HG02759 (cell line): Measurements from ENCODE around the gene HDDC3.

Source experiments
- ATAC-seq: cut with Tn5 transposase; IDR thresholded peaks from one replicate; pipeline ENCODE4 v1.9.1; 2021; ENCODE audit warnings: mild to moderate bottlenecking, moderate library complexity; ENCODE audit not compliant: unreplicated experiment

HDDC3 gene, protein sequence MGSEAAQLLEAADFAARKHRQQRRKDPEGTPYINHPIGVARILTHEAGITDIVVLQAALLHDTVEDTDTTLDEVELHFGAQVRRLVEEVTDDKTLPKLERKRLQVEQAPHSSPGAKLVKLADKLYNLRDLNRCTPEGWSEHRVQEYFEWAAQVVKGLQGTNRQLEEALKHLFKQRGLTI

GRCh38 chr15:90931828-90932659, at the start of gene HDDC3:
Gene HDDC3 (minus strand): TSS chr15:90932549. CDS start chr15:90932540, 9 bp downstream.
- peak; percentile 46 for ATAC-seq

DNA sequence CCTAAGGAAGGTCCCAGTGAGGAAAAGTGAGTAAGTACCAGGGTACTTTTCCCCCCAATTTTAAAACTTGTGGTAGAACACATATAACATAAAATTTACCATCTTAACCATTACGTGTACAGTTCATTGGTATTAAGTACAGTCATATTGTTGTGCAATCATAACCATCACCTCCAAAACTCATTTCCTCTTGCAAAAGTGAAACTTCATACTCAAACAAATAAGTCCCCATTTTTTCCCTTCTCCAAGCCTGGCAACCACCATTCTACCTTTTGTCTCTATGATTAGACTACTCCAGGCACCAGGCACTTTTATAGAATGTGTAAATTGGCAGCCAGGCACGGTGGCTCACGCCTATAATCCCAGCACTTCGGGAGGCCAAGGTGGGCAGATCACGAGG, 49.8 kb upstream of the HDDC3 start:
- peak; percentile 50 for ATAC-seq

GRCh38 chr15:90981681-90982080, 49.3 kb upstream of the HDDC3 start:
- peak; percentile 76 for ATAC-seq

DNA sequence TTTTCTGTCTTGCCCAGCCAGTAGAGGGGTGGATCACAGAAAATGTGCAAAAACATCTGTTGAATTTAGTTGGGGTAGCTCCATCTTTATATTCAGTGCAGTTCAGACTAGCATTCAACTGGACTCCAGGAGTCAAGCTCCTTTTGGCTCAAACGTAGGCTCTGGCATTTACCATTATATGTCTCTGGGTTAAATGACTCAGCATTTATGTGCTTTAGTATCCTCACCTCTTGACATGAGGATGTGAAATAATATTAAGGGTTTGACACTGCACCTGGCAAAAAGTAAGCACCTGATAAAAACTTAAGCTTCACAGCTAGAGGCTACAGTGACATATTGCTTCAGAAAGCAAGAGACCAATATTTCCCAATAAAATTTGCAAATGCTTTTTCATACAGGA, 47.2 kb upstream of the HDDC3 start:
- ATAC-seq = no peak

DNA sequence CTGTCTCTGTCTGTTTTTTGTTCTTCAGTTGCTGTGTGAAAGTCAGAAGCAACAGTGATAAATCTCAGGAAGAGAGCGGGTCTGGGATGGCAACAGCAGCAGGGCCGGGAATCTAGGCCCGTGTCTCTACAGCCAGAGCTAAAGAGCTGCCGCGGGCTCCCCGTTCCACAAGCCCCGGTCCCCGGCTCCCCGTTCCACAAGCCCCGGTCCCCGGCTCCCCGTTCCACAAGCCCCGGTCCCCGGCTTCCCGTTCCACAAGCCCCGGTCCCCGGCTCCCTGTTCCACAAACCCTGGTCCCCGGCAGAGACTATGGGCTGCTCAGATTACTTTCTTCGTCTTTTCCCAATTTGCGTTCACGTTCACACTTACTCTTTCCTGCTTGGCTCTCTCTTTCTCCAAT, 41.9 kb upstream of the HDDC3 start:
- ATAC-seq = no peak

GRCh38 chr15:90972133-90972532, 39.8 kb upstream of the HDDC3 start:
- no peak for ATAC-seq

- no peak for ATAC-seq
Measured at GRCh38 chr15:90970274-90970673, 37.9 kb upstream of the HDDC3 start.

DNA sequence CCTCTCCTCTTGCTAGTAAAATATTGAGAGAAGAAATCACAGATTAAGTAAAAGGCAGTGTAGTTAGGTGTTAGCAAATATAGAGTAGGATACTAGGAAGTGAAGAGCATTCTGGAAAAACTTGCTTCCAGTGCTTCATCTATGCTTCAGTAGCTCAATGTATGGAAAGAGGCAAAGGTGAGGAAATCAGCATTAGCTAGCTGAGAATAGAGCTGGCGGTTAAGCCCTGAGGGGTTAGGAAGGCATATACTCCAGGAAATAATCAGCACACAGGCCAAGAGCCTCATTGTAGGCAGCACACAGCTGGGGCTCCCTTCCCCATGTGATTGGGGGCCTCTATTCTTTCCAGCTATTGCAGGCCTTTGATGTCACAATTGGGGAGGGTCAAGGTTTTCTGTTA, 36.1 kb upstream of the HDDC3 start:
- ATAC-seq = no peak

DNA sequence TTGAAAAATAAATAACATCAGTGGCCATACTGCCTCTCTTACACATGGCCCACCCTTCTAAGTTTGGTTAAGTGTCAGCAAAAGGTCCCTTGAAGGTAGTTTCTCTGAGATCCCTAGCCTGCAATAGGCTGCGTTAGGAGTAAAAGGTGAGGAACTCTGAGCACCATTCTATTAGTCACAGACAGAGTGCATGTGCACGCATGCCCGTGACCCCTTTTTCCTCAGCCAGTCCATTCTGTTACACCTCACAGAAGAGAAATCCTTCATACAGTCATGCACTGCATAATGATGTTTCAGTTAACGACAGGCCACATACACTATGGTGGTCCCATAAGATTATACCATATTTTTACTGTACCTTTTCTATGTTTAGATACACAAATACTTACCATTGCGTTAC, 34.9 kb upstream of the HDDC3 start:
- no peak for ATAC-seq

GRCh38 chr15:90966262-90966661, 33.9 kb upstream of the HDDC3 start:
- no peak for ATAC-seq

DNA sequence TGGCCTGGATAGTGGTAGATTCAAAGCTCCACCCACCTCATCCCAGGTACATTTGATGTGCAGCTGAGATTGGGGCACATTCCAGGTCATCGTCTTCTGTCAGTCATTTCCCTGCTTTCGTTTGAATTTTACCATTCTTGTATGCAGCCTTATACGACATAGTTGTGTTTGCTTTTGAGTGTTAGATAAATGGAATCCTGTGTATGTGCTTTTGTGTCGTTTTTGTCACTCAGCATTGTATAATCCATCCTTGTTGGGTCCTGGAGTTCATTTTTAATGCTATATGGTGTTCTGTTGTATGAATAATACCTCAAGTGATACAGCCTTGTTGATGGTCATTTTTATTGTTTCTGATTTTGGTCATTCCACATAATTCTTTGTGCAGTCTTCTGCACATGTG, 29.7 kb upstream of the HDDC3 start:
- no peak for ATAC-seq

DNA sequence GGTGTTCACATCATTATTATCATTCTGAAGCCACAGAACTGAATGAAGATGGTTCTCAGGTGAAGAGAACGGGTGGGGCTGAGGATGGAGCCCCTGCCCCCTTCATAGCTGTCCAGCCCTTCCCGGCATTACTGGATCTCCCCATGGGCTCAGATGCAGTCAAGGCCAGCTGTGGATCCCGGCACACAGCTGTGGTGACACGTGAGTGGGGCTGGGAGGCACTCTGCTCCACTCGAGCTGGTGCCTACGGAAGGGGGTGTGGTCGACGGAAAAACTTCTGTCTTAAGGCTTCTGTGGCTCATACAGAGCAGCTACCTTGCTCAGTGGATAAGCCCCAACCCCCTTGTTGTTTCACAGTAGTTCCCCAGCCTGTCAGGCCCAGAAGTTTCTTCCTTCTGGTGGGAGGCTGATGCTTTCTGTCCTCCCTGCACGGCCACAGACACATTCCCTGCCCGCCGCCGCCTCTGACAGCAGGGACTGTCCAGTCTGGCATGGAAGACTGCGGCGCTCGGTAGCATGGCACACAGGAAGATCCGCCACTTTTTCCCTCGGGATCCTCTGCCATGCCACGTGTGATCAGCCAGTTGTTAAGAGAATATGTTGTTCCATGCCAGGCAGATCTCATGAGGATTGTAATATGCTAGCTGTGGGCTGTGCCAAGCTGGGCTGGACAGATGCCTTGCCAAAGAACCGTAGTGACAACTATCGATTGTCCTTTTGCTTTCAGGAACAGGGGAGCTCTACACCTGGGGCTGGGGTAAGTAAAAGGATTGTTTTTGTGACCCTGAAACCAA, 28.1 kb upstream of the HDDC3 start:
- no peak for ATAC-seq

- ATAC-seq = no peak
Measured at GRCh38 chr15:90959894-90960293, 27.5 kb upstream of the HDDC3 start.

DNA sequence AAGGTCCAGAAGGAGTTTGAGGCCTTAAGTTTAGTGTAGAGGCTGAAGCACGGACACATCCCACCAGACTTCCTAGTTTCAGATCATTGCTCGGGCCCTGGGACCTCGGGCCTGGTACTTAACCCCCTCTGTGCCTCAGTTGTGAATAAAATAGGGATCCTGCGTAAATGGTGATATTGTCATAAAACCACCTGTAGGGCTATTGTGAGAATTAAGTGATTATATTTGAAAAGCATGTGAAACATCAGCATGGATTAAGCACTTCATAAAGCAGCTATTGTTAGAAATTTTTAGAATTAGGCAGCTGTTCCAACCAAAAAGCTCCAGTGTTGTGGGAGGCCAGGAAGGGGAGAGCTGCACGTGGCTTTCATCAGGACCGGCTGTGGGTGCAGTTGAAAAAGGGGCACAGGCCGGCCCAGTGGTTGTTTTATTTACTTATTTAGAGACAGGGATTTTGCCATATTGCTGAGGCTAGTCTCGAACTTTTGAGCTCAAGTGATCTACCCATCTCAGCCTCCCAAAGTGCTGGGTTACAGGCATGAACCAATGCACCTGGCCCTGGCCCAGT, 26.8 kb upstream of the HDDC3 start:
- ATAC-seq = no peak

- ATAC-seq = no peak
Measured at GRCh38 chr15:90957791-90958190, 25.4 kb upstream of the HDDC3 start.

DNA sequence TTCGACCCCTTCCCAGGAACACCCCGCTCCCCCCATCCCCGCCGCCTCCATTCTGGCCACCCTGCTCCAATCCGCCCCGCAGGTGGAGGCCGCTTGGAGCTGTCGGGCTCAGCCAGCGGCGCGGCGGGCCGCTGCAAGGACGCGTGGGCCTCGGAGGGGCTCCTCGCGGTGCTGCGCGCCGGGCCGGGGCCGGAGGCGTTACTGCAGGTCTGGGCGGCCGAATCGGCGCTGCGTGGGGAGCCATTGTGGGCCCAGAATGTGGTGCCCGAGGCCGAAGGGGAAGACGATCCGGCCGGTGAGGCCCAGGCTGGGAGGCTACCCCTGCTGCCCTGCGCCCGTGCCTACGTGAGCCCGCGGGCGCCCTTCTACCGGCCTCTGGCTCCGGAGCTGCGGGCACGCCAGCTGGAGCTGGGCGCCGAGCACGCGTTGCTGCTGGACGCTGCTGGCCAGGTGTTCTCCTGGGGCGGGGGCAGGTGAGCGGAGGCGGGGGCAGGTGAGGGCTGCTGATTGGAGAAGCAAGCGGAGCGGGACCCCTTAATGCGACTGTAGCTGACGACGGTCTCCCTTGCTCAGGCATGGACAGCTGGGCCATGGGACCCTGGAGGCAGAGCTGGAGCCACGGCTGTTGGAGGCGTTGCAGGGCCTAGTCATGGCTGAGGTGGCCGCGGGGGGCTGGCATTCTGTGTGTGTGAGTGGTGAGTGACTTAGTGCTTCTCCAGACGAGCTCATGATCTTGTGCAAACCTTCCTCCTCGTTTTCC, 24.9 kb upstream of the HDDC3 start:
- ATAC-seq = no peak

DNA sequence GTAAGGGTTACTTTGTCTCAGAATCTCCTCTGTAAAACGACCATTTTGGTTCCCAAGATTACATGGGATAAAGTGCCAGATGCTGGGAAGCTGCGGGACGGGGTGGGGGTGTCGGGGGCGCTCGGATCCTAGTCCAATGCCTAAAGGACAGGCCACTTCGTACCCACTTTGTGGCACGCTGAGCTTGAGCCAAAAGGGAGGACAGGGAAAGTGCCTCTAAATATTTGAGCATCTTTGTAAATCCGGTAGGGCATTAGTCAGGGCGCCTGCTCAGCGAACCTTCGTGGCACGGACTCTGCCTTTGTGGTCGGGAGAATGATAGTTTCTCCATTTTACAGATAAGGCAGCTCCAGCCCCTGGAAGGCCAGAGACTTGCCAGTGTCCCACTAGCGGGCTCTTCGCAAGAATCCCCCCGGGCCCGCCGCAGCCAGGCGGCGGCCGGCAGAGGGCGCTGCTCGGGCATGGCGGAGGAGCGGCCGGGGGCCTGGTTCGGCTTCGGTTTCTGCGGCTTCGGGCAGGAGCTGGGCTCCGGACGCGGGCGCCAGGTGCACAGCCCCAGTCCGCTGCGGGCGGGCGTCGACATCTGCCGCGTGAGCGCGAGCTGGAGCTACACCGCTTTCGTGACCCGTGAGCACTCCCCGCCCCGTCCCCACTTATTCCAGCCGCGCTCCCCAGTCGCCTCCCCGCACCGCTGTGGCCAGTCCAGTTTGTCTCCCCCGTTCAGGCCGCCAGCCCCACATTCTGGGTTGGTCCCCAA, 24.1 kb upstream of the HDDC3 start:
- ATAC-seq = peak; percentile 30

DNA sequence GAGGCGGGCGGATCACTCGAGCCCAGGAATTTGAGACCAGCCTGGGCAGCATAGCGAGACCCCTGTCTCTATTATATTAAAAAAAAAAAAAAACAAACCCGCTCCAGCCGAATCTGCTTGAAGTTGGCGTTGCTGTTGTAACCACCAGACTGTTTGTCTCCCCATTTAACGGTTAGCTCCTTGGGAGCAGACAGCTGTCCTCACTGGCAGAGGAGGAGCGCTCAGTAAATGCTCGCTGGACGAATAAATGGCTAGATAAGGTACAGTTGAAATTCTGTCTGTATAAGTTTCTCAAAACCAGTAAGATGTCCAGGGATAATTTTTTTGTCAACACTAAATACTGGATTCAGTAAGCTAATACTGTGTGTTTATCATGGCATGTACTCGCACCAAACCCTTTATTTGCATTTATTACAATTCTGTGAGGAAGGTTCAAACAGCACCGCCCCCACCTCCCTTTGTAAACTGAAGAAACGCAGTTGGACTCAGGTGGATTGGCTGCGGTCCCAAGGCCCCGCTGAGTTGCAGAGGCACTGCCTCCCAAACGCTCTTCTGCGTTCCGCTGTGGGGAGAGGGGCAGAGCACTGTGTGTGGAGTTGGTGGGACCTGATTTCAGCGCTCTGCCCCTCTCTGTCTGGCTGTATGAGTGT, 23.4 kb upstream of the HDDC3 start:
- ATAC-seq = no peak
